Measurements from ENCODE around the gene PAX8. TPM values are rescaled to one million over a fixed set of nuclear protein-coding genes. Genes with fewer than 3 reads are reported as not detected.
"Not testable (repeated sequence)": the region's sequence is repeated elsewhere in the genome, so short reads cannot be mapped to it uniquely, and the experiment has no call there.

Gene PAX8
- total RNA-seq, 2 donors from 2014 or later, result 0.13 to 1.9 TPM

GRCh38 chr2:113298176-113298575, 19.5 kb upstream of the PAX8 start:
- intact Hi-C loops (cut with DNase I), result no loop called here
- ATAC-seq, result no peak

GRCh38 chr2:113297590-113297989, 18.9 kb upstream of the PAX8 start:
- ATAC-seq; intact Hi-C loops (cut with DNase I): not testable (repeated sequence)

More at GRCh38 chr2:113298176-113298575, 19.5 kb upstream of the PAX8 start:
- no peak for DNase-seq

DNA sequence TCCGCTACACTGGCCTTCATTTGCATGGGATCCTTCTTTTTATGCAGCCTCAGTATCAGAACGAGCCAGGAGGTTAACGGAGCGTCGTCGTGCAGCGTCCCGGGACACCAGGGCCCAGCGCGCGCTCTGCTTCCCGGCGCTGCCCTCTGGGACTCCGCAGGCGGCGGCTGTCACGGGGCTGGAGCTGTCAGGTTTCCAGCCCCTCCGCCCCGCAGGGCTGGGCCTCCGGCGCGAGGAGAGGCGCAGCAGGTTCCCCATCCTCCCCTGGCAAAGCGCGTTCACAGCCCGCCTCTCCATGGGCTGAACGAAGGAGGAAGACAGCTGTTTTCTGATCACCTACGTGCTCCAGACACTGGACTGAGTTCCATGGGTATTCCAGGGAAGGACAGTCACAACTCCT, 12.5 kb upstream of the PAX8 start:
- ATAC-seq (peak; percentile 58 to 62), DNase-seq (no peak)
- intact Hi-C loops (cut with DNase I), result no loop called here

More at GRCh38 chr2:113297590-113297989, 18.9 kb upstream of the PAX8 start:
- not testable (repeated sequence) for DNase-seq

GRCh38 chr2:113288674-113289149, 10.0 kb upstream of the PAX8 start:
- DNase-seq; ATAC-seq; intact Hi-C loops (cut with DNase I): not testable (repeated sequence)

DNA sequence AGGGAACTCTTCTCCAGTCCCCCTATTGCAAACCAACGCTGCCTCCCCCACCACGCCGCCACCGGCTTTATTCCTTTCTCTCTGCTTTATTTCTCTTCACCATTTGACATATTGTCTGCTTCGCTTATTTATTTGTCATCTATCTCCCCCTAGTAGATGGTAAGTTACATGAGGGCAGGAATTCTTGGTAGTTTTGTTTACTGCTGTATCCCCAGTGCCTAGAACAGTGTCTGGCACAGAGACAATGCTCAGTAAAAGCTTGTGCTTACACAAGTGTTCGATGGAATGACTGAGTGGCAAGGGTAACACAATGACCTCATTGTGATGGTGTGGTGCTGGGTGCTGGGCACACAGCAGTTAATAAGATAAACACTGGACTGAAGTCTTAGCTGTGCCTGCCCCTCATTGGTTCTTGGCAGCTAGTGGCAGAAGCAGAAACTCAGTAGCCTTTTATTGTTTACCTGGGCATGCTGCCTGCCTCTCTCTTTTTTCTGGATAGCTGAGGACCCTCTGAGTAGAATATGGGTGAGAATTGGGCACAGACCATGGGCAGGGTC, 9.5 kb upstream of the PAX8 start:
- DNase-seq; intact Hi-C loops (cut with DNase I); ATAC-seq: not testable (repeated sequence)

DNA sequence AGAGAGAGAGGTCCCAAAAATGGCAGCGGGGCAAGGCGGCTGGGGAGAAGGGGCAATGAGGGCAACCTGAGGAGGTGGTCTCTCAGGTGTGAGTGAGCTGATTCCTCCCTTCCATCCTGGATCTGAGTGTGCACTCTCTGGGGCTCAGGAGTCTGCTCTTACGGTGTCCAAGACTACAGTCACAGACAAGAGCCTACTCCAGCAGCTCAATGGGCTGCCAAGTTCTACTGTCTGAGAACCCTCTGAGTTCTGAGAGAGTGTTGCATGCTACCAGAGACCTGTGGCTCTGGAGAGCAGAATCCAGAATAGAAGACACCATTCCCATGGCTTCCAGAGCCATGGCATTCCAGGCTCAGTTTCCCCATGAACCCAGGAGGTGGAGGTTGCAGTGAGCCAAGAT, 7.1 kb upstream of the PAX8 start:
- no peak for DNase-seq
- ATAC-seq, result no peak
- intact Hi-C loops (cut with DNase I), result no loop called here

DNA sequence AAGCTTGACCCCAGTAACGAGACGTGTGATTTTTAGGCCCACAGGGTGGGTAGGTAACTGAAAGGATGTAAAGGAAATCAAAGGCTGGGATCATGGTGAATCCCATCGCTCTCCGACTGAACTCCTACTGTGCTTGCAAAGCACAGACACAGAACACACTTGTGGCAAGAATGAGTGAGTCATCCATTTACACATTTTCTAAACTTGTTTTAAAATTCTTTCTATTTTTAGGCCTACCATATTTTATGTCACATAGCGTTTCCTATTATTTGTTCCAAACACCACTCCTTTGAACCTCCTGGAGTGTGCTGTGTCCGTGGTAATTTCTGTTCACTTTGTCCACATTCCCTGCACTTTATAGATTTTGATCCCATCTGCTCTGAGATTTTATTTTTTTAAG, 6.3 kb upstream of the PAX8 start:
- DNase-seq; ATAC-seq; intact Hi-C loops (cut with DNase I): not testable (repeated sequence)

DNA sequence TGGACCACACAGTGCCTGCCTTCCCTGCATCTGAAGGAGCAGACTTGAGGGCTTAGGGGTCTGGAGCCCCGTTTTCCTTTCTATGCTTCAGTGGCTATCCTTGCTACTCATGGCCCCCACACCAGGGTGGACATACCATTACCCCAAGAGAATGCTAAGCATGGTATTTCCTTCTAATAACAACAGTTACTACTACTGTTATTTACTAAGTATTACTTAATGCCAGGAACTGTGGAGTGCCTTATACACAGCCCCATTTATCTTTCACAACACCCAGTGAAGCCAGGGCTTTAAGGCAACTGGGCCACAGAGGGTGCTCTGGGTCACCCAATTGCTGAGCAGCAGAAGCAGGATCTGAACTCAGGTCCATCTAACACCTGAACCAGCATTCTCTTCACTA, 5.8 kb upstream of the PAX8 start:
- no peak for ATAC-seq
- no peak for DNase-seq
- intact Hi-C loops (cut with DNase I), result no loop called here

GRCh38 chr2:113283704-113284284, 5.1 kb upstream of the PAX8 start:
- ATAC-seq, result peak; percentile 91 to 96
- intact Hi-C loops (cut with DNase I), result no loop called here
- DNase-seq, result peak; percentile 58

GRCh38 chr2:113282747-113283533, 4.2 kb upstream of the PAX8 start:
- peak; percentile 39 for DNase-seq
- intact Hi-C loops (cut with DNase I), result no loop called here
- ATAC-seq, result peak; percentile 44 to 69

DNA sequence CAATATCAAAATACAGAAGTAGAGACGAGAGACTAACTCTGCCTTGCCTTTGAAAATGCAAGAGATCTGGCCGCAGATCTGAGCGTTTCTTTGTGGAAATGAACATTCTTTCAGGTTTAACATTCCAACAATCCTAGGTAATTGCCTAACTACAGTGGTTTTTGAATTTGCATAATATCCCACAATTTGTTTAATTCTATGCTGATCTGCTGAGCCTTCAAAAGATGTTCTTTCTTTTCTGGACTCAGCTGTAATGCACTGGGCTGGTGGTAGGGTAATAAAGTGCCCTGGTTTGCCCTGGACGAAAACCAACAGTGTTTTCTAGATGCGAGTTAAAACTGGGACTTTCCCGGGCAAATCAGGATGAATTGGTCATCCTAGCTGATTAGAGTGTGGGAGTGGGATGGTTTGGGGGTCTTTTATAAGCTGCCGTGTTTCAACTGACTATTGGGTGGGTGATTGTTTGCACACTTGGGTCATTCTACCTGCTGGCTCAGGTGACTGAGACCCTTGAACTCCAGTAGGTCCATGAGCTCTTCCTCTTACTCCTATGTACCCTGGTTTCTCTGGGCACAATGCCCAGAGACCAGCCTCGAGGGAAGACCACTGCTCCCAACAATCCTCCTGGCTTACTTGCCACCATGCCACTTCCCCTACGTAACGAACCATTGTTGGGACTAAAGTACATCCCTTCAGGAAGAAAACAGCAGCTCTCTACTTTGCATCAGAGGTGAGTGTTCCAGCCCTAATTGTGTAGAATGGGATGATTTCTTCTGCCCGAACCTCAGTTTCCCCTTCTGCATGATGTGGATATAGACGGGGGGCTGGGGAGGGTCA, 3.4 kb upstream of the PAX8 start:
- peak in 1 of 2 donors; percentile 7 for ATAC-seq
- intact Hi-C loops (cut with DNase I), result no loop called here

DNA sequence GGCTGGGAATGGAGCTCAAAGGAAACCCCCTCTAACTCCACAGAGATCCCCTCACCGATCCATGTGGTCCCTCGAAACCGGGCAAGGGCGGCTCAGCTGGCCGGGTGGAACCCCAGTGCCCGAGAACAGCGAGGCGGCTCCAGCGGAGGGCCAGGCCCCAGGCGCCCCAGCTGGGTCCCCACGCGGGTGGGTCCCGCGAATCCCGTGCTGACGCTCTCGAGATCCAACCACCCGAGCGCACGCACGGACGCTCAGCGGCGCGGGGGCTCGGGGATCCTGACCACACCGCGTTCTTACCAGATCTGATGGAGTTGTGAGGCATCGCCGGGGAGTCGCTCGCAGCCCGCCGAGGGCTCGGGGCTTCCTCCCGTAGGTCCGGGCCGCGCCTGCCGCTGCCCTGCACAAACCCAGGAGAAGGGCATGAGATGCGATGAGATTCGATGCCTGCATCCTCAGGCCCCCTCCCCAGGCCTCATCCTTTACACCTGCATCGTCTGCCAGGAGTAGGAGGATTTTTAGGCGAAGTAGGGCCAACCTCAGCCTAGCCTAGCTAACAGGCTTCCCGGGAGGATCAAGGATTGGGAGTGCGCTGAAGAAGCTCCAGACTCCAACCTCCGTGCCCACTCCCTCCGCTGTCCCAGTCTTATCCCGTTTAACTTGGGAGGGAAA, 514 bp downstream of the PAX8 start:
- peak in 1 of 2 donors; percentile 16 for ATAC-seq
- DNase-seq, result no peak
- intact Hi-C loops (cut with DNase I), result no loop called here

More for the DNA sequence above, 3.4 kb upstream of the PAX8 start:
- no peak for DNase-seq

DNA sequence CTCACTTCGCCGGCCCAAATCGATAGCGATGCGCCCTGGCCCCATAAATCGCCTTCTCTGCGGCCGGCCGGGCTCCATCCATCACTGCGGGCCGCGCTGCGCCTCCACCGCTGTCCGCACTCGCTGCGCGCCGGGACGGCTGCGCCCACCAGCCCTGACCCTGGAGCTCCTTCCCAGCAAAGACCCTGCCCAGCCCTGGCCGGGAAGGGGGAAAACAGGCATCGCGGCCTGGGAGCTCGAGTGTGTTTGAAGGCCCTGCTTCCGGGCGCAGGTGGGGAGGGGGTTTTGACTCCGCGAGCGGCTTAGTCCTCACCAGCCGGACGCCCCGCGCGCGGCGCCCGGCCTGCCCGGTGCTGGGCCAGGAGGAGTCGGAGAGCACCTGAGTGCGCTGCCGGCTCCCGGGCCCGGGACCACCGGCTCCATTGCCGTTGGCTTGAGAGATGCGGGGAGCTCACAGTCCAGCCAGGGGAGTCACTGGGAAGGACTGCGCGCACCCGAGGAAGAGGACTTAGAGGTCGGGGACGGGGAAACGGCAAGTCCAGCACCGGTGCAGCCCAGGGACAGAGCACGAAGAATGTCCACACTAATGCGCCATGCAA, 1.1 kb downstream of the PAX8 start:
- DNase-seq (no peak), ATAC-seq (peak; percentile 11 to 15)
- intact Hi-C loops (cut with DNase I), result no loop called here

DNA sequence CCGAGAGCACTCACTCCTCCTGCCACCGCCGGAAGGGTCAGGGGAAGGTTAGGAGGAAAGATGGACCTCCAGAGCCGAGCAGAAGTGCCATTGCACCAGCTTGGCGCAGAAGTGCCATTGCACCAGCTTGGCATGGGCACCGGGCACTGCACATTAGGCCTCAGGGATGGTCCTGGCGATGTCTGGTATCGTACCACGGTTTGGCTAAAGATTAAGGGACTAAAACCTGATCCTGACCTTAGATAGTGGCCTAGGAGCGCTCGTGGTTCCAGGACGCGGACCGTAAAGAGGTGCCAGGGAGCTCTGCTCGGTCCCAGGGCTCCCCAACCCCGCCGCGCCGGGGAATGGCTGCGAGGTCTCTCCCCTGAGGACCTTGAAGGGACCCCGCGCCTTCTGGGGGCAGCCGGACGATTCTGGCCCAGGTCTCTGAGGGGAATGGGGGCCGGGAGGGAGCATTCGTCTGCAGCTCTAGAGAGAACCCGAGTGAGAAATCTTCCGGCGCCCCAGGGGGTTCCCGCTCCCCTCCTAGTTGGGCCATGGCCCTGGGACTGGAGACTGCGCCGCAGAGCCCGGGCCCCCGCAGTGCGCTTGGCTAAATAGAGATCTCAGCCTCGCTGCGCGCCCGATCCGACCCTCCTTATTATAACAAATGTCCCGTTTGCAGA, 1.8 kb downstream of the PAX8 start:
- intact Hi-C loops (cut with DNase I), result no loop called here
- ATAC-seq (no peak), DNase-seq (no peak)

DNA sequence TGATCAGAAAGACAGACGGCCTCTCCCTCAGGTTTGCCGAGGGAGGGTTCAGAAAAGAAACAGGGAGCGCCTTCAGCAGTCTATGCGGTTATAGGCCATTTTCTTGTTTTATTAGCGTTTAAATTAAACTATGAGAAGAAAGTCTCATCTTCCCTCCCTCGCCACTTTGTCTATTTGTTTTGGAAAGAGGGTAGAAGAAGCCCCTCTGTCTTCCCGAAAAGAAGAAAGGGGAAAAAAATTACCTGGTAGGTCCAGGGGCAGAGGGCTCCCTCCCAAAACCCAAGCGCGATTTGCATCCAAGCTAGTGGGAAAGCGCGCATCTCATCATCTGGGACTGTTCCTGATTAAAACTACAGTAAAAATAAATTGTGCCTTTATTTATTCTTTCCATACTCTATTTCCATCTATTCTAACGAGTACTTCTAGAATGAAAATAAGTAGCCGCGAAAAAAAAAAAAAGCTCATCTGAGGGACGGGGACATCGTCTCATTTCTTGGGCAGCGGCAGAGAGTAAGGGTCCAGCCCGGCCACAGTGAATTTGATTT, 2.4 kb downstream of the PAX8 start:
- ATAC-seq (no peak), DNase-seq (no peak)
- intact Hi-C loops (cut with DNase I), result no loop called here

DNA sequence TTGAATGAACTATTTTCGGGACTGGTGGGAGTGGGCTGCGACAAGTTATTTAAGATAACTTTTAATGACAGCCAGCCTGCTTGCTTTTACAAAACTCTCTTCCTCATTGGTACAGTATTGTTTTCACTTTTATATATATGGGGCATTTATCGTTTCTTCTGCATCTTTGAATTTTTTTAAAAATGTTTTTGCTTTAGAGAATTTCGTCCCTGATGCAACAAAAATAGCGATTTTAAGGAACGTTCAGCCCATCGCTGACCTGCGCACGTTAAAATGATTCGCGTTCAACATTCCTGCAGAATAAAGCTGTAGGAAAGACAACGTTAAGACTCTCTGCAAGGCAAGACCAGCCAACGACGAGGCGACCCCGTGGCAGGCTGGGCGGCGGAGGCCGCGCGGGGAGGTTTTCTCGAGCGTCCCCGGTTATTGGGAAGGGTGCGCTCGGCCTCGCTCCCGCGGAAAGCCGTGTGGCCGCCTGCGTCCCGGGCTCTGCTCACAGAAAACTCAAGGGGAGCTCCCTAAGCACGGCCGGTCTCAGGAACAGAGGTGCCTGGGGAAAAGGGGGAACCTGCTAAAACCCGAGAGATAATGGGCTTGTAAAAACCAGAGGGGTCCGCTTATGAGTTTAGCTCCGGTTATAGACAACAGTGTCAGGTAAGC, 3.0 kb downstream of the PAX8 start:
- intact Hi-C loops (cut with DNase I), result no loop called here
- ATAC-seq, result no peak
- DNase-seq, result no peak

GRCh38 chr2:113274432-113274831, 4.3 kb downstream of the PAX8 start:
- DNase-seq (no peak), ATAC-seq (no peak)
- intact Hi-C loops (cut with DNase I), result no loop called here

Data from left cardiac atrium (tissue), 4 donors.